Measurements from ENCODE around the gene CD300LG.

The CD300LG gene

GRCh38 chr17:43909537-43910231 lies 62.7 kb downstream of the CD300LG start:
- no peak for DNase-seq

GRCh38 chr17:43911904-43912303 lies 64.9 kb downstream of the CD300LG start:
- DNase-seq, result no peak

GRCh38 chr17:43912635-43913304 lies 65.8 kb downstream of the CD300LG start:
- DNase-seq, result no peak

Measured in activated CD4-positive, alpha-beta T cell treated with anti-CD3 and anti-CD28 coated beads, Interleukin-10, Interleukin-2, amounts not matched to agents 100 ng/mL and 50 ng/mL, durations not matched to agents 16 hours and 8 hours (primary cell).